SK-N-SH (cell line): ENCODE data around the gene LRRC40.

Source experiments
- CTCF ChIP-seq: fragments of 200-600 bp; sonication (generic); IDR thresholded peaks from 2 replicates; pipeline ENCODE4 v1.6.1; 2017; ENCODE audit warnings: antibody characterized with exemption, mild to moderate bottlenecking, moderate library complexity
- EP300 ChIP-seq, 2 experiments: IDR thresholded peaks; 2 replicates each; pipeline versions ENCODE4 v1.4.0 to v1.6.1; 2012; ENCODE audit warnings: borderline replicate concordance in 1 of 2, low read depth in 1 of 2, low read length in 1 of 2
- RAD21 ChIP-seq: IDR thresholded peaks from 2 replicates; pipeline ENCODE4 v1.6.1; 2012; ENCODE audit warnings: mild to moderate bottlenecking, low read length
- RFX5 ChIP-seq: IDR thresholded peaks from 2 replicates; pipeline ENCODE4 v1.6.1; 2012; ENCODE audit warnings: mild to moderate bottlenecking, improper control_type of control experiment, low read length
- SMC3 ChIP-seq: IDR thresholded peaks from 2 replicates; pipeline ENCODE4 v1.6.1; 2012; ENCODE audit warnings: low read depth, low read length, improper control_type of control experiment

GRCh38 chr1:70146488-70146887 lies 58.9 kb downstream of the LRRC40 start:
- no peak for TF ChIP-seq EP300 (IDR thresholded peaks at IDR 0.05; ENCODE audit: borderline replicate concordance in 1 of 2, low read depth in 1 of 2, low read length in 1 of 2)
- no peak for TF ChIP-seq SMC3
- TF ChIP-seq RAD21: no peak
- no peak for TF ChIP-seq CTCF
- no peak for TF ChIP-seq RFX5
